Activated naive CD4-positive, alpha-beta T cell treated with anti-CD3 and anti-CD28 coated beads, Interleukin-2, amount 10 ng/mL, durations not matched to agents 5 hours and 36 hours (primary cell): ENCODE measurements around the gene ADCYAP1R1. TPM values are rescaled to one million over a fixed set of nuclear protein-coding genes. Genes with fewer than 3 reads are reported as not detected.

Source experiments
- total RNA-seq, 2 experiments: library from RNA; stranded (reverse); gene quantifications; one replicate each; pipeline ENCODE4 v1.2.3, GENCODE V29; 2021

ADCYAP1R1 gene
- not detected for total RNA-seq

DNA sequence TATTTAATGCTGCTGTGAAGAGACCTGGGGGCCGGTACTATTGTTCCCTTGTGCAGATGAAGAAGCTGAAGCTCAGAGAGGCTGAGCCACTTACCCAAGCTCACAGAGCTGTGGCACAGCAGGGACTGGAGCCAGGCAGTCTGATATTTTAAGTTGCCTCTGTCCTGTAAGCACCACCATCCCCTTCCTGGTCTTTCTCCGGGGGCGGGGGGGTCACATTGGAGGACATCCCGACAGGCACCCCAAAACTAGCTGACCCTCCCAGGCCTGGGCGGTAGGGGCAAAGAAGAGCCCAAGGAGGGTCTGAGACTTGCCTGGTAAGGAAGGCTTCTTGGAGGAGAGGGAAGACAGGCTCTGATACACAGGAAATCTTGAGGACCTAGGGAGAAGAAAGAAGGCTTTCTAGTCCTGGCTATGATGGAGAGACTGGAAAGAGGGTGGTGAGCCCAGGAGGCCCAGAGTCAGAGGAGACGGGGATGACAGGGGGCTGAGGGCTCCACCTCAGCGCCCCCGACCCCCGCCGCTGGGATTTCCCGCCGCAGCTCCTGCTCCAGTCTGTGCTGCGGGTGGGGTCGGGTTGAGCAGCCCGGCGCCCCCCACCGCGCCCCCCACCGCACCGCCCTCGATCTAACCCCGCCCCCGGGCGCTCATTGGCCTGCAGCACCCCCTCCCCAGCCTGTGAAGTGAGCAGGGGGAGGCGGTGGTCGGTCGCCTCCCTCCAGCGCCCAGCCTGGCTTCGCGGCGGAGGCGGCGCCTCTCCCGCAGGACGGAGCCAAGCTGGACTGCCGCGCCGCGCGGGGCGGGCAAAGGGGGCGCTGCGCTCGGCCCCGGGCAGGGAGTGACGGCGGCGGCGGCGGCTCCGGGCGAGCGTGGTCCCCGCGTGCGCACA, at the start of gene ADCYAP1R1:
Gene ADCYAP1R1 (plus strand): TSS at position 711 of the 889 bp plus-strand sequence. CDS start 10,957 bp downstream, outside the sequence.

Other genes with a start within 250 kb of the ADCYAP1R1 start
- gene AQP1, start 140.5 kb upstream of the ADCYAP1R1 start, total RNA-seq = under 1 TPM; 0.08 to 0.14 TPM
- not detected for gene GHRHR, start 88.4 kb upstream of the ADCYAP1R1 start, total RNA-seq